ENCODE results near the gene MAD1L1.
"Not testable (repeated sequence)": the region's sequence is repeated elsewhere in the genome, so short reads cannot be mapped to it uniquely, and the experiment has no call there.

Gene MAD1L1

DNA sequence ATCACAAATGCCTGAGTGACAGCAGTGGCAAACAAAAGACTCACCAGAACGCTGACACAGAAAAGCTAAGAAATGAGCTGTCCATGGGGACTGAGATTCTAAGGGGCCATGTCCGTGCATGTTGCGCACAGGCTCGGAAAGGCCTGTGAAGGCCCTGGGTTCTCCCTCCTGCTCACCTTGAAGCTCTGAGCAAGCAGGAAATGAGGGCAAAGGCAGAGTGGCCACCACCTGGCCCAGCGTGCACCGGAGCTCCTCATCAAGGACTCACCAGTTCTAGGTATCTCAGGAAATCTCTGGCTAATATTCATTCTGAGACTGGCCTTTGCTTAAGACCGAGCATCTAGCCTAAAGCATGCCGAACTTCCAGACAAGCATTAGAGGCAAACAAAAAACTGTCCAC, 52.7 kb downstream of the MAD1L1 start:
- DNase-seq: no peak

DNA sequence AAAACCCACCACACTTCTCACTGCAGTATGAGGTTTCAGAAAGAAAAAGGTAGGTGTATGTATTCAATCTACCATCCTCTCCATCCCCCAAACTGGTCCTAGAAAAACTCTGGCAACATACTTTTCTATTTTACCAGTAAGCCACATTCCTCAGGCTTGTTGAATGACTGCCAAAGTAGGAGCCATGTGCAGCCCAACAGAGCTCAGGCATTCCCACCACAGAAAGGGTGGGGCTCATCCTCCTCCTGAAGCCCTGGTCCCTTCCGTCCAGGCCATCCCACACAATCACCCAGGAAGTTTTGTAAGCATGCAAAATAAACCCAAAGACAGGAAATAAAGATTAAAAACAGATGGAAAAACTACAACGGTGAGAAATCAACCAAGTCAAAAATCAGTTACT, 57.2 kb downstream of the MAD1L1 start:
- no peak for DNase-seq

GRCh38 chr7:2175091-2175490, 57.7 kb downstream of the MAD1L1 start:
- DNase-seq: no peak

- DNase-seq: no peak
Measured at GRCh38 chr7:2173189-2173827, 59.4 kb downstream of the MAD1L1 start.

DNA sequence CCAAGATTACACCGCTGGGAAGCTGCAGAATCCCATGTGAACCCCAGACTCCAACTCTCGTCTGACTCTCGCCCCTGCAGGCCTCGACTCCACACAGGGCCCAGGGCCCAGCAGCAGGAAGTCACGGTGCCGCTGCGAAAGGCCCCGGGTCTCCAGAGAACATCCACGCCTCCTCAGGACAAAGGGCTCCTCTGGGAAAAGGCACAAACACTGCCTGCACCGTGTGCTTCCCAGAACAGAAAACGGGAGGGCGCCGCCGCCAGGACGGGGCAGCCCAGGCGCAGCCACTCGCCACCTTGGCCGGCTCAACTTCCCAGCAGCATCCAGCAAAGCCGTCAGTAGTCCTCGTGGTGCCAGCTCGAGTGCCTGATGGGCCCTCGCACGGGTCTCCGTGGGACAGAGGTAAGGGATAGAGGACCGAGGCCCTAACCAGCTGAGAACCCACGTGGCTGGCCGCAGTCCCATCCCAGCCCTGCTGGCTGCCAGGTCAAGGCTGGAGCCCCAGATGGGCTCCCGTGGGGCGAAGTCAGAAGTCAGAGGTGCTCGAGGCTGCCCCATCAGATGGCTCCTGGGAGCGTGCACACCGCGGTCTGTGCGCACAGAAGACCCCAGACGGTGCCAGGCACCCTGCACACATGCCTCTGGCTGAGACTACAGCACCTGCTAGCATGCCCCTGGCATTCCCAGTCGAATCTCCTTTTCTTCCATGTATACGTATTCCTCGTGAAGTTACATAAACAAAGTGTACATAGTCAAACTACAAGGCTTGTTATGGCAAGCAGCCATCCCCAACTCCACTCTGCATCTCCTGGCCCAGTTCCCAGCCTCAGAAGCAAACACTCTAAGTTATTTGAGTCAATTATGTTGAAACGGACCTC, 60.2 kb downstream of the MAD1L1 start:
- DNase-seq: peak in 19 of 58 donors; percentile 11 to 70 (median 27)

- DNase-seq: no peak
Measured at GRCh38 chr7:2171855-2172254, 60.9 kb downstream of the MAD1L1 start.

GRCh38 chr7:2170576-2171521, 61.9 kb downstream of the MAD1L1 start:
- DNase-seq: no peak

- DNase-seq: no peak
Measured at GRCh38 chr7:2169923-2170575, 62.7 kb downstream of the MAD1L1 start.

DNA sequence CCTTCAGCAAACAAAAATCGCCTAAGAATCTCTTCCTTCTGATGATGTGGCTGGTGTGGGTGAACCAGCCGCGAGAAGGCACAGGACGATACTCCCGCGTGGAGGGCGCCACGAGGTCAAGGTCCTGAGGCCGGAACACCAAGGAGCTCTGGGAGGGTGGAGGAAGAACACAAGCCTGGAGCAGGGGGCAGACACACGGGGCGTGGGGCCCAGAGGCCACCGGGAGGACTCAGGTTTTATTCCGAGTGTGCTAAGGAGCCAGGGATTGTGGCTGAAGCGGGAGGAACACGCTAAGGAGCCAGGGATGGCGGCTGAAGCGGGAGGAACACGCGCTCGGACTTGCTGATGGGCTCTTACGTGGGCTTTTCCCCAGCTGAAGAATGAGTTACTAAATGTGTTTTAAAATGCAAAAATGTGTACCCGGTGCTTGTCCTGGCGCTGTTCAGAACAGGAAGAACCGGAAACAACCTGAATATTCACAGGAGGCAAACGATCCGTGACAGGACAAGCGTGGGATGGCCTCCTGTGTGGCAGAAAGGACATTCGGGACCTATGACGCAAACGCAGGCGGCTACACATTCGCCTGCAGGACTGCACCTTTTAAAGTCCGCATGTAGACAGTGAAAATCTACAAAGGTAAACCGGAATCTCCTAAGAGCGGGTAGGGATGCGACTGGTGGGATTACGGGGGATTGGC, 64.0 kb downstream of the MAD1L1 start:
- DNase-seq: no peak

DNA sequence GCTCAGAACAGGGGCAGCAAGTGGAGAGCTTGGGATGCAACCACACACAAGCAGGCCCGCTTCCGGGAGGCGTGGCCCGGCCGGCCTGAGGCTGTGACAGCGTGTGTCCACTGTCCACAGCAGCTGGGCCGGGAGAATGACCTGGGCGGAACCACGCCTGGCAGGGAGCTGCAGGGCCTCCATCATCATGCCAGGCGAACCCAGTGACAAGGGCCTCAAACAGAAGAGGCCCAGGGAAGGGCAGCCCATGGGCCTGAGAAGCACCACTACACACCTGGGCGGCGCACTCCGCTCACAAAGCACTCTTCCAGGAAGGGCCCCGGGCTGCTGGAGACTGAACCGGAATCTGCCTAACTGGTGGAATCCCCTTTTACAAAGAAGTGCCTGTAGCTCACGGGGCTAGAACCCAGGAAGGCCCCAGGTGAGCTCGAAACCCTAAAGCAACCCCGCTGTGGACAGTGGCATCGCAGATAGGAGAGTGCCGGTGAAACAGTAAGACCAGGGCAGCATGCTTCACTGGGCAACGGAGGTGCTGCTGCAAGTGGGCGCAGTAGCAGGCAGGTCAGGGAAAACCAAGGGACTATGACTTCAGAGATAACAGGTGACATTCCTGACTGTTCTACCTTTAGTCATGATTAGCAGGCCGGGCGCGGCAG, 66.0 kb downstream of the MAD1L1 start:
- peak in 42 of 58 donors; percentile 12 to 87 (median 46) for DNase-seq

GRCh38 chr7:2165610-2166594, 66.8 kb downstream of the MAD1L1 start:
- no peak for DNase-seq

DNA sequence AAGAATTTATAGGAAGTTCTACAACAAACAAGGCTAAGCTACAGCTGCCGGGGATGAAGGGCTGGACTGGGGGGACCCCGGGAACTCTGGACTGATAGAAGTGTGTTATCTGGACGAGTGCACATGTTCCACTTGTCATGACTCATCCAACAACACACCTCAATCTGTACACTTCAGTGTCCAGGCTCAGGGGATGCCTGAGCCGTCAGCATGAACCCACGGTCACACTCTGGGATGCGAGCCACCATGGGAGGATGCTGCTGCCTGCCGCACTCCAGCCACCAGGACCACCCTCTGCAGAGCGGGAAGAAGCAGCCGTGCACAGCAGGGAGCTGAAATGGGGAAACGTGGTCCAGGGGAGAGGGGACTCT, 67.5 kb downstream of the MAD1L1 start:
- no peak for DNase-seq

DNA sequence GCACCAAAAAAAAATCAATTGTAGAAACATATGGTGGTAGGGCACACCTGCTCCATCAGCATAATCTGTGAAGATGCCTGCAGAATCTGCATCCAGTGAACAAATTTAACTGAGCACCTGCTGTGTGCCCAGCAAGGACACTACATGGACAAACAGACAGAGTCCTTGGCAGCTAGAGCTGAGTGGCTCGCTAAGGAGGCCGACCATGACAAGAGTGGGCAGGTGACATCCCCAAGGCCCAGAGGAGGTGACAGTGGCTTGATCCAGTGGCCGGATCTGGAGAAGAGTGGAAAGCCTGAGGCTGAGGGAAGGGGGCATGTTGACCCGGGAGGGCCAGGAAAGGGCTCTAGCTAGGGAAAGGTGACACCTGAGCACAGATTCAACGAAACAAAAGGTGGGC, 68.1 kb downstream of the MAD1L1 start:
- no peak for DNase-seq

DNA sequence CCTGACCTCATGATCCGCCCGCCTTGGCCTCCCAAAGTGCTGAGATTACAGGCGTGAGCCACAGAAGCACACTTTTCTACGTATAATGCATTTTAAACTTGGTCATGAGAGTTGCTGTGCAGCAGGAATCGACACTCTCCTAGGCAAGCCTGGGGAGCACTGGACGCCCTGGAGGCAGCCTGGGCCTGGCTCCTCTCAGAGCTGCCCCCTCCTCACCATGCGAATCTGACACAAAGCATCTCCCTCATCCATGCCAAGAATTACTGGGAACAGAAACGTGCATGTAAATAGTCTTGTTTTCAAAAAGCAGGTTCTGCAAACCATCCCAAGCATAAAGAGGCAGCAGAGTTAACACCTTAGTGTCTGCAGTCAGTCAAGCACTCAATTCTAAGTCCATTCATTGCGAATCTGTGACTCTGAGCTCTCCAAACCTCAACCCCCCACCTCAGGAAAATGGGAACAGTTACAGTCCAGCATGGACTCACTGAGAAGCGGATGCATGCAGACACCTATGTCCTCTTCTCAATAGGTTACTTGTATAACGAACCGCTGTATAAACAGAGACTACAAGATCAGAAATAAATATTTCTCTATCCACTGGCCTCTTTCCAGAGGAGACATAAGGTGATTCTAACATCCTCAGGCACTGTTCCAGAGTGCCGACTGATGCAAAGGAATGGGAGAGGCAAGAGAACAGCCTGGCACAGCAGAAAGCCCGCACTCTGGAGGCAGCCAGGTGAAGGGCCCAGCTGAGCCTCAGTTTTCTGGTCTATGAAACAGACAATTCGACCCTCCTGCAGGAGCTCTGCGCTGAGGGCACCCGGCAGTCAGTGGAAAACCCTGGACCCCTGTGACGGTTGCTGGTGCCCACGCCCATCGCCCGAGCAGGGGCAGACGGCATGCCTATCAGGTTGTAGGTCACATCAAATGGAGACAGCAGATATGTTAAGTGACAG, 68.9 kb downstream of the MAD1L1 start:
- no peak for DNase-seq

DNA sequence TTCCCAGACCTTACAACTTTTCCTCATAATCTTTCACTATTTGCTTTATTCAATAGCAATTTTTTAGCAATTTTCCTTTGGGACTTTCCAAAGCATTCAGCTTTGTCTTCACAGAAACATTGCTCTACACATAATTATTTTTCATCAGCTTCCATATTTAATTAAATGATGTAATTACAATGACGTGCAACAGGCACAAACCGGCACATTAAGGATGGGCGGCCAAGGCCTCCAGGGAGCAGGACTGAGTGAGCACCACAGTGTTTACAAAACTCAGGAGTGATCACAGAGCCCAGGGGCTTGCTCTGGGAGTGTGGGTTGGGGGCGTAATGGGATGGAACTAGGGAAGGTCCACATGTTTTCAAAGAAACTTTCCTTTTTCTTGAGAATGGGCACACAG, 69.8 kb downstream of the MAD1L1 start:
- DNase-seq: peak in 1 of 58 donors; percentile 14

DNA sequence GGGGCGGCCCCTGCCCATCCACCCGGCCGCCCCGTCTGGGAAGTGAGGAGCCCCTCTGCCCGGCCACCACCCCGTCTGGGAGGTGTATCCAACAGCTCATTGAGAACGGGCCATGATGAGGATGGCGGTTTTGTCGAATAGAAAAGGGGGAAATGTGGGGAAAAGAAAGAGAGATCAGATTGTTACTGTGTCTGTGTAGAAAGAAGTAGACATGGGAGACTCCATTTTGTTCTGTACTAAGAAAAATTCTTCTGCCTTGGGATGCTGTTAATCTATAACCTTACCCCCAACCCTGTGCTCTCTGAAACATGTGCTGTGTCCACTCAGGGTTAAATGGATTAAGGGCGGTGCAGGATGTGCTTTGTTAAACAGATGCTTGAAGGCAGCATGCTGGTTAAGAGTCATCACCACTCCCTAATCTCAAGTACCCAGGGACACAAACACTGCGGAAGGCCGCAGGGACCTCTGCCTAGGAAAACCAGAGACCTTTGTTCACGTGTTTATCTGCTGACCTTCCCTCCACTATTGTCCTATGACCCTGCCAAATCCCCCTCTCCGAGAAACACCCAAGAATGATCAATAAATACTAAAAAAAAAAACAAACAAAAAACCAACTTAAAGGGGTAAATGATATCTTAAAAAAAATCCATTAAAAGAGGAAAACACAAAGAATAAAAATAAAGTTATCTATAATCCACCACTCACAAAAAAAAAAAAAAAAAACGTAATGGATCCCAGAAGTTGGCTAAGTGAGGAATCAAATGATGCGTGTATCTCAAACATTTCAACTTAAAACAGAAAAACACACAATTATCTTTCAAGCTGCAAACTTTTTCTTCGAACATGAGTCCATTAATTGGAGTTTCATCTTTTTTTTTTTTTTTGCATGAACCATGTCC, 70.5 kb downstream of the MAD1L1 start:
- DNase-seq: not testable (repeated sequence)

DNA sequence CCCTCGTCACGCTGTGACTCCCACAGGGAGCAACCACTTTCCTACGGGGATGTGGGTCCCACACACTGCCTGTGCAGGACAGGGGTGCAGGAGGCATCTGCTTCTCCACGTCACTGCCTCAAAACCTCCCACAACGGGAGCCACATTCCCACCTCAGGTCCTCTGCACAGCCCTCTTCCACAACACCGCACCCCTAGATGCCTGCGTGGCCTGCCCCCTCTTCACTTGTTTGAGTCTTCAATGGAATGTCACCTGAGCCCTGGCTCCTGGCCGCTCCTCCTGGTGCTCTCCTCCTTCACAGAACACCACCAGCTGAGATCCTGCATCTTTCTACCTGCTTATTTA, 73.6 kb downstream of the MAD1L1 start:
- DNase-seq: no peak

All from anterior cingulate cortex (tissue), 58 donors.